KMS-11 (cell line): ENCODE data around the gene ZNF207.
"Not testable (repeated sequence)": the region's sequence is repeated elsewhere in the genome, so short reads cannot be mapped to it uniquely, and the experiment has no call there.

ENCODE experiments used
- H2AFZ ChIP-seq: fragments of 200-600 bp; sonication (generic); 2 replicates; pipeline ENCODE4 v1.6.1; 2016; ENCODE audit warnings: antibody characterized with exemption, mixed run types, low read depth
- H3K27ac ChIP-seq: fragments of 200-600 bp; sonication (generic); 2 replicates; pipeline ENCODE4 v1.6.1; 2016; ENCODE audit warnings: mild to moderate bottlenecking, mixed run types
- H3K27me3 ChIP-seq: fragments of 200-600 bp; sonication (generic); 2 replicates; pipeline ENCODE4 v1.6.1; 2017; ENCODE audit warnings: mild to moderate bottlenecking, low read depth, mixed run types, moderate library complexity; ENCODE audit not compliant: insufficient read depth
- H3K36me3 ChIP-seq: fragments of 200-600 bp; sonication (generic); 2 replicates; pipeline ENCODE4 v1.6.1; 2017; ENCODE audit warnings: mild to moderate bottlenecking, mixed run types; ENCODE audit not compliant: insufficient read depth
- H3K4me1 ChIP-seq: fragments of 200-600 bp; sonication (generic); 2 replicates; pipeline ENCODE4 v1.6.1; 2016; ENCODE audit warnings: mild to moderate bottlenecking, low read depth, mixed run types; ENCODE audit not compliant: poor library complexity, severe bottlenecking
- H3K4me2 ChIP-seq: fragments of 200-600 bp; sonication (generic); 2 replicates; pipeline ENCODE4 v1.7.0; 2016; ENCODE audit warnings: mild to moderate bottlenecking, mixed run types
- H3K4me3 ChIP-seq: fragments of 200-600 bp; sonication (generic); IDR thresholded peaks from 2 replicates; pipeline ENCODE4 v1.6.1; 2017; ENCODE audit warnings: low read depth, low read length, mixed read lengths; ENCODE audit not compliant: insufficient read depth
- H3K79me2 ChIP-seq: fragments of 200-600 bp; sonication (generic); 2 replicates; pipeline ENCODE4 v1.6.1; 2016; ENCODE audit warnings: low read depth, mixed run types; ENCODE audit not compliant: insufficient read depth
- H3K9ac ChIP-seq: fragments of 200-600 bp; sonication (generic); 2 replicates; pipeline ENCODE4 v1.6.1; 2016; ENCODE audit warnings: mild to moderate bottlenecking, mixed run types
- H4K20me1 ChIP-seq: fragments of 200-600 bp; sonication (generic); 2 replicates; pipeline ENCODE4 v1.6.1; 2016; ENCODE audit warnings: mild to moderate bottlenecking, mixed run types; ENCODE audit not compliant: insufficient read depth
- CTCF ChIP-seq: fragments of 200-600 bp; sonication (generic); conservative IDR thresholded peaks from 2 replicates; pipeline ENCODE4 v1.6.1; 2017; ENCODE audit warnings: low read depth, mild to moderate bottlenecking, antibody characterized with exemption, low read length, moderate library complexity, mixed read lengths

Gene ZNF207

DNA sequence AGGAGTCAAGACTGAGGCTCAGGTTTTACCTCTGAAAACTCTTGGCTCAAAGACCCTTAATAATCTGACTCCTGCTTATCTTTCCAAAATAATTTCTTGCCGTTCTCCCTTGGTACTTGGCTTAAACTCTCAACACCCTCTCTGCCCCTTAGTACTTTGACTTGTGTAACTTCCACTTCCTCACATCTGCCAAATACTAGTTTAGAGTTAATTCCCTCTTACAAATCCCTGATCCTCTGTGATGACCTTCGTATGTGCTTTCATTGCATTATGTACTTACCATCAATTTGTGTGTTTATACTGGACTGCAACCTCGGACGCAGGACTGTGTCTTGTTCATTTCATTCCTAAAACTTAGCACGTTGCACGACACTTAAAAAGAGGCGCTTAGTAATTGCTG lies 35.2 kb downstream of the ZNF207 start:
- H3K4me1 ChIP-seq = no peaks in the 10 kb centered on the region
- H2AFZ ChIP-seq = no peak overlapping the region
- no peak overlapping the region for H3K9ac ChIP-seq
- no peaks in the 10 kb centered on the region for H3K27me3 ChIP-seq
- H3K4me3 ChIP-seq = no peak overlapping the region
- H3K36me3 ChIP-seq = no peaks in the 10 kb centered on the region
- TF ChIP-seq CTCF = no peak
- no peak overlapping the region for H3K4me2 ChIP-seq
- H4K20me1 ChIP-seq = no peaks in the 10 kb centered on the region
- H3K27ac ChIP-seq = no peak overlapping the region
- H3K79me2 ChIP-seq = no peaks in the 10 kb centered on the region

DNA sequence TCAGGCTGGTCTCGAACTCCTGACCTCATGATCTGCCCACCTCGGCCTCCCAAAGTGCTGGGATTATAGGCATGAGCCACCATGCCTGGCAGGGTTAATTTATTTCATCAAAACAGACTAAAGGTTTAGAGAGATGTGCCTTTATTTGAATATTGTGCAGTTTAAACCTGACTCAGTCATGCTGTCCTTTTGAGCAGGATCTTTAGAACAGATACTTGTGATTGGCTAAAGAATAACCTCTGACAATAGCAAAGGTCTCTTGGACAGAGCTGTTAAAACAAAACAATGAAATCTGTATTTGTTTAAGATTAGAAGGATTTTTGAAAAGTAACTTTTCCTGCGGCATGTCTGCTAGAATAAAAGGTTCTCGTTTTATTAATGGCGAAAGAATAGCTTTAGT lies 36.0 kb downstream of the ZNF207 start:
- no peak overlapping the region for H3K9ac ChIP-seq
- TF ChIP-seq CTCF = no peak
- no peak overlapping the region for H3K27ac ChIP-seq
- H3K27me3 ChIP-seq = no peaks in the 10 kb centered on the region
- no peaks in the 10 kb centered on the region for H3K4me1 ChIP-seq
- H4K20me1 ChIP-seq = no peaks in the 10 kb centered on the region
- no peak overlapping the region for H3K4me3 ChIP-seq
- H3K79me2 ChIP-seq = no peaks in the 10 kb centered on the region
- H2AFZ ChIP-seq = no peak overlapping the region
- no peaks in the 10 kb centered on the region for H3K36me3 ChIP-seq
- no peak overlapping the region for H3K4me2 ChIP-seq

DNA sequence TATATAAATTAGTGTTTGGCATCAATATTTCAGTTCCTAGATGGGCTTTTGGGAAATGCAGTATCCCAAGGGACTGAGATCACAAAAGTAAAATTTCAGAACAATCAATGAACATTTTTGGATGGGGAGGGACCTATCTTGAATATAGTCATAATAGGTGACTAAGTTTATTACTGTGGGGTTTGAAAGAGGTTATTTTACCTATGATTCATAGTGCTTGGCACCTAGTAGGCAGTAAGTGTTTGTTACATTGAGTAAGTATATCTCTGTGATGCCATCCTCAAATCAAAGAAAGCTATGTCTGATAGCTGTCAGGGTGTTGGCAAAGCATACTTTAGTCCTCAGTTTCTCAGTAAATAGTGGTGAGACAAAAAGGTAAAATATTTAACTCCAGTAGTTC lies 36.9 kb downstream of the ZNF207 start:
- H3K27me3 ChIP-seq = no peaks in the 10 kb centered on the region
- no peak overlapping the region for H2AFZ ChIP-seq
- H3K4me3 ChIP-seq = no peak overlapping the region
- H3K9ac ChIP-seq = no peak overlapping the region
- no peaks in the 10 kb centered on the region for H3K79me2 ChIP-seq
- H3K4me1 ChIP-seq = no peaks in the 10 kb centered on the region
- H3K36me3 ChIP-seq = no peaks in the 10 kb centered on the region
- H3K4me2 ChIP-seq = no peak overlapping the region
- TF ChIP-seq CTCF = no peak
- no peak overlapping the region for H3K27ac ChIP-seq
- H4K20me1 ChIP-seq = no peaks in the 10 kb centered on the region

- not testable (repeated sequence) for H2AFZ ChIP-seq, H3K79me2 ChIP-seq, H4K20me1 ChIP-seq, H3K27me3 ChIP-seq, H3K4me2 ChIP-seq, H3K4me1 ChIP-seq, H3K9ac ChIP-seq, H3K27ac ChIP-seq, H3K4me3 ChIP-seq, H3K36me3 ChIP-seq
Measured at GRCh38 chr17:32388128-32388527, 38.2 kb downstream of the ZNF207 start.

GRCh38 chr17:32388613-32389459 lies 38.9 kb downstream of the ZNF207 start:
- Histone ChIP-seq H3K9ac (no peak overlapping the region), H3K4me2 (no peak overlapping the region), H3K4me1 (no peaks in the 10 kb centered on the region), H3K79me2 (no peaks in the 10 kb centered on the region), H3K27ac (no peak overlapping the region), H3K36me3 (no peaks in the 10 kb centered on the region), H2AFZ (no peak overlapping the region), H4K20me1 (no peaks in the 10 kb centered on the region), H3K27me3 (no peaks in the 10 kb centered on the region), H3K4me3 (no peak overlapping the region)
- TF ChIP-seq CTCF = no peak
